IPS DF 6.9 (cell line): ENCODE data around the gene SDHAF3.
"Not testable (repeated sequence)": the region's sequence is repeated elsewhere in the genome, so short reads cannot be mapped to it uniquely, and the experiment has no call there.

Experiments used
- DNase-seq: peaks from one replicate; pipeline ENCODE4 v3.0.0-alpha.2; 2013; ENCODE audit warnings: low read depth, low spot score
- H3K27ac ChIP-seq: one replicate; pipeline ENCODE4 v1.5.1; 2013; ENCODE audit warnings: low read length, control low read depth
- H3K27me3 ChIP-seq: 2 replicates; pipeline ENCODE4 v1.6.1; 2013; ENCODE audit warnings: mild to moderate bottlenecking, low read length; ENCODE audit not compliant: control insufficient read depth, insufficient read depth
- H3K36me3 ChIP-seq: 2 replicates; pipeline ENCODE4 v1.6.1; 2013; ENCODE audit warnings: low read length; ENCODE audit not compliant: control insufficient read depth, insufficient read depth
- H3K4me1 ChIP-seq: 2 replicates; pipeline ENCODE4 v1.6.1; 2013; ENCODE audit warnings: low read length; ENCODE audit not compliant: control insufficient read depth, insufficient read depth
- H3K4me3 ChIP-seq: 2 replicates; pipeline ENCODE4 v1.5.1; 2013; ENCODE audit warnings: mild to moderate bottlenecking, low read length
- H3K9me3 ChIP-seq: 2 replicates; pipeline ENCODE4 v1.6.1; 2013; ENCODE audit warnings: low read length, inconsistent platforms; ENCODE audit not compliant: control insufficient read depth, insufficient read depth
- WGBS: extraction: QIAGEN DNeasy Blood & Tissue Kit; methylation state at CpG from one replicate; pipeline ENCODE4 v1.1.7; 2013; ENCODE audit warnings: mixed read lengths, missing lambda C conversion rate; ENCODE audit not compliant: insufficient read length, insufficient coverage; 5-methylcytosine and 5-hydroxymethylcytosine counted together

Gene SDHAF3

GRCh38 chr7:97123115-97123514 lies 5.6 kb downstream of the SDHAF3 start:
- H3K4me1 ChIP-seq, H3K27ac ChIP-seq, DNase-seq, H3K27me3 ChIP-seq, H3K4me3 ChIP-seq, H3K9me3 ChIP-seq, H3K36me3 ChIP-seq: not testable (repeated sequence)
- no CpG with 5 or more reads among the region's 2 CpGs for WGBS

GRCh38 chr7:97126483-97127171 lies 9.1 kb downstream of the SDHAF3 start:
- no CpG with 5 or more reads among the region's 15 CpGs for WGBS
- H3K4me3 ChIP-seq, result no peak overlapping the region
- H3K9me3 ChIP-seq, result no peaks in the 10 kb centered on the region
- H3K27me3 ChIP-seq, result no peaks in the 10 kb centered on the region
- peak; percentile 18 for DNase-seq
- no peaks in the 10 kb centered on the region for H3K36me3 ChIP-seq
- peaks cover 2% of the 10 kb centered on the region; the same call in 1 of the 2 replicates for H3K4me1 ChIP-seq
- H3K27ac ChIP-seq, result no peak overlapping the region

GRCh38 chr7:97128736-97129135 lies 11.2 kb downstream of the SDHAF3 start:
- DNase-seq, result no peak
- H3K36me3 ChIP-seq, result no peaks in the 10 kb centered on the region
- no peaks in the 10 kb centered on the region for H3K27me3 ChIP-seq
- H3K4me1 ChIP-seq, result peaks cover 2% of the 10 kb centered on the region; the same call in 1 of the 2 replicates
- H3K4me3 ChIP-seq, result no peak overlapping the region
- WGBS, result no CpG with 5 or more reads among the region's 1 CpG
- no peak overlapping the region for H3K27ac ChIP-seq
- no peaks in the 10 kb centered on the region for H3K9me3 ChIP-seq

GRCh38 chr7:97130417-97131139 lies 13.1 kb downstream of the SDHAF3 start:
- Histone ChIP-seq H3K27me3 (no peaks in the 10 kb centered on the region), H3K36me3 (no peaks in the 10 kb centered on the region), H3K4me1 (peaks cover 2% of the 10 kb centered on the region; the same call in 1 of the 2 replicates), H3K4me3 (no peak overlapping the region), H3K27ac (no peak overlapping the region), H3K9me3 (no peaks in the 10 kb centered on the region)
- no peak for DNase-seq
- WGBS, result no CpG with 5 or more reads among the region's 6 CpGs

- Histone ChIP-seq H3K4me1 (no peaks in the 10 kb centered on the region), H3K9me3 (no peaks in the 10 kb centered on the region), H3K4me3 (no peak overlapping the region), H3K27ac (no peak overlapping the region), H3K27me3 (no peaks in the 10 kb centered on the region), H3K36me3 (no peaks in the 10 kb centered on the region)
- no peak for DNase-seq
- WGBS, result no CpG with 5 or more reads among the region's 2 CpGs
These were observed 15.7 kb downstream of the SDHAF3 start for GRCh38 chr7:97133159-97133558.

- whole genome bisulfite sequencing, result no CpG with 5 or more reads among the region's 8 CpGs
- DNase-seq, result no peak
- H3K4me1 ChIP-seq, result no peaks in the 10 kb centered on the region
These were observed 21.3 kb downstream of the SDHAF3 start for GRCh38 chr7:97138830-97139229.

GRCh38 chr7:97145068-97145467 lies 27.6 kb downstream of the SDHAF3 start:
- Histone ChIP-seq H3K9me3 (no peaks in the 10 kb centered on the region), H3K4me3 (no peak overlapping the region), H3K27ac (no peak overlapping the region), H3K27me3 (no peaks in the 10 kb centered on the region), H3K4me1 (no peaks in the 10 kb centered on the region), H3K36me3 (no peaks in the 10 kb centered on the region)
- no peak for DNase-seq
- no CpG with 5 or more reads among the region's 1 CpG for WGBS

More at GRCh38 chr7:97138830-97139229, 21.3 kb downstream of the SDHAF3 start:
- H3K27ac ChIP-seq, result no peak overlapping the region
- H3K9me3 ChIP-seq, result no peaks in the 10 kb centered on the region
- no peak overlapping the region for H3K4me3 ChIP-seq
- no peaks in the 10 kb centered on the region for H3K27me3 ChIP-seq
- H3K36me3 ChIP-seq, result peaks cover 3% of the 10 kb centered on the region; the same call in 1 of the 2 replicates

GRCh38 chr7:97149843-97150242 lies 32.3 kb downstream of the SDHAF3 start:
- Histone ChIP-seq H3K36me3 (no peaks in the 10 kb centered on the region), H3K9me3 (no peaks in the 10 kb centered on the region), H3K4me1 (no peaks in the 10 kb centered on the region), H3K27me3 (no peaks in the 10 kb centered on the region), H3K4me3 (no peak overlapping the region), H3K27ac (no peak overlapping the region)
- WGBS, result no CpG with 5 or more reads among the region's 1 CpG
- no peak for DNase-seq

GRCh38 chr7:97155897-97156418 lies 38.5 kb downstream of the SDHAF3 start:
- DNase-seq, result no peak
- H3K4me3 ChIP-seq, result no peak overlapping the region
- H3K27ac ChIP-seq, result no peak overlapping the region
- no peaks in the 10 kb centered on the region for H3K4me1 ChIP-seq
- no peaks in the 10 kb centered on the region for H3K36me3 ChIP-seq
- no peaks in the 10 kb centered on the region for H3K9me3 ChIP-seq
- H3K27me3 ChIP-seq, result no peaks in the 10 kb centered on the region
- WGBS, result no CpG with 5 or more reads among the region's 2 CpGs

GRCh38 chr7:97159984-97160383 lies 42.5 kb downstream of the SDHAF3 start:
- WGBS, result no CpG with 5 or more reads among the region's 26 CpGs
- not testable (repeated sequence) for H3K4me3 ChIP-seq, H3K9me3 ChIP-seq, H3K4me1 ChIP-seq, H3K27me3 ChIP-seq, DNase-seq, H3K36me3 ChIP-seq, H3K27ac ChIP-seq
